GM12872 (cell line): ENCODE measurements around the gene GPR4.

Experiments
- TF ChIP-seq, protein P1 (sequence below): IDR thresholded peaks from 3 replicates; pipeline ENCODE4 v1.5.1; 2011; ENCODE audit warnings: low read depth, mild to moderate bottlenecking, low read length, moderate library complexity; ENCODE audit not compliant: insufficient read depth

Gene GPR4

DNA sequence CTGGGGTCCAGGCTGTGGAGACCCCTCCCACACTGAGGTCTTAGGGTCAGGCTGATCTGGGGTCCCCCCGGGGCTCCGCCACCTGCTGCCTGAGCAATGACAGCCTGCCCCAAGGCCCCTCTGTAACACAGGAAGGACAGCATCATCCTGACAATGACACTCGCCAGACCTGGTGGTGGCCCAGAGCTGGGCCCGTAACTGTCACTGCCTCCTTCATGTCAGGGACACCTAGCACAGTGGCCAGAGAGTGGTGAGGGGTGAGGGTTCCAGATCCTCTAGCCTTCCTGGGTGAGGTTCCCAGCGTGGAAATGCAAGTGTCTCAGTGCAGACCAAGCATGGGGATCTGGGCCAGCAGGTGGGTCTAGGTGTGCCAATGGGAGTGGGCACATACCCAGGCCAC lies 45.2 kb downstream of the GPR4 start:
- TF ChIP-seq, protein P1, sequence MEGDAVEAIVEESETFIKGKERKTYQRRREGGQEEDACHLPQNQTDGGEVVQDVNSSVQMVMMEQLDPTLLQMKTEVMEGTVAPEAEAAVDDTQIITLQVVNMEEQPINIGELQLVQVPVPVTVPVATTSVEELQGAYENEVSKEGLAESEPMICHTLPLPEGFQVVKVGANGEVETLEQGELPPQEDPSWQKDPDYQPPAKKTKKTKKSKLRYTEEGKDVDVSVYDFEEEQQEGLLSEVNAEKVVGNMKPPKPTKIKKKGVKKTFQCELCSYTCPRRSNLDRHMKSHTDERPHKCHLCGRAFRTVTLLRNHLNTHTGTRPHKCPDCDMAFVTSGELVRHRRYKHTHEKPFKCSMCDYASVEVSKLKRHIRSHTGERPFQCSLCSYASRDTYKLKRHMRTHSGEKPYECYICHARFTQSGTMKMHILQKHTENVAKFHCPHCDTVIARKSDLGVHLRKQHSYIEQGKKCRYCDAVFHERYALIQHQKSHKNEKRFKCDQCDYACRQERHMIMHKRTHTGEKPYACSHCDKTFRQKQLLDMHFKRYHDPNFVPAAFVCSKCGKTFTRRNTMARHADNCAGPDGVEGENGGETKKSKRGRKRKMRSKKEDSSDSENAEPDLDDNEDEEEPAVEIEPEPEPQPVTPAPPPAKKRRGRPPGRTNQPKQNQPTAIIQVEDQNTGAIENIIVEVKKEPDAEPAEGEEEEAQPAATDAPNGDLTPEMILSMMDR, result no peak

DNA sequence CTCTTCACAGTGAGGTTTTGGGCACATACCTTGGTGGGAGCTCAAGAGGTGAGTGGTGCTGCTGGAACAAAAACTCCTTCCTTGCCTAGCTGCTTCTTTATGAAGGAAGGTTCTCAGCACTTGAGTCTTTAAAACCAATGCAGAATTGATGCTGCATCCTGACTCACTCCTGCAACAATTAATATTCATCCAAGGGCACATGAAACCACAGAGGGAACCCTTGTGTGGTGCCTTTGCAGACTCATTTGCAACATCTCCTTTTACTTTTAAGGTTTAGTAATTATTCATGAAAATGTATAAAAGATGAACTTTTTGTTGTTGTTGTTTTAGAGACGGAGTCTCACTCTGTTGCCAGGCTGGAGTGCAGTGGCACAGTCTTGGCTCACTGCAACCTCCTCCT lies 47.5 kb downstream of the GPR4 start:
- TF ChIP-seq, protein P1, result no peak

DNA sequence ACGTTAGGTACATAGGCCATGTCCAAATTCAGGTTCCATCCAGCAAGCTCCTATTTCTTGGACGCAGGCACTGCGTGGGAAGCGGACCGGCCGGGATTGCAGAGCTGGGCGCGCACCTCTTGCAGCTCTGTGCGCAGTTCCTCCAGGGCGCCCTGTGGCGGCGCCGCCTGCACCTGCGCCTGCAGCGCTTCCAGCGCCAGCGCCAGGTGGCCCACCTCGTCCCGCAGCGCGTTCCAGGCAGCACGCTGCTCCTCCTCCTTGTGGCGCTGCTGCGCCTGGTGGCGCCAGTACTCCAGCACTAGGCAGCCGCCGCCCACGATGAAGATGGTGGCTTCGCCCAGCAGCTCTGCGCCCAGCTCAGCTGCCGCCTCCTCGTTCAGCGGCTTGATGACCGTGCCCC lies 48.5 kb downstream of the GPR4 start:
- TF ChIP-seq, protein P1, result no peak

DNA sequence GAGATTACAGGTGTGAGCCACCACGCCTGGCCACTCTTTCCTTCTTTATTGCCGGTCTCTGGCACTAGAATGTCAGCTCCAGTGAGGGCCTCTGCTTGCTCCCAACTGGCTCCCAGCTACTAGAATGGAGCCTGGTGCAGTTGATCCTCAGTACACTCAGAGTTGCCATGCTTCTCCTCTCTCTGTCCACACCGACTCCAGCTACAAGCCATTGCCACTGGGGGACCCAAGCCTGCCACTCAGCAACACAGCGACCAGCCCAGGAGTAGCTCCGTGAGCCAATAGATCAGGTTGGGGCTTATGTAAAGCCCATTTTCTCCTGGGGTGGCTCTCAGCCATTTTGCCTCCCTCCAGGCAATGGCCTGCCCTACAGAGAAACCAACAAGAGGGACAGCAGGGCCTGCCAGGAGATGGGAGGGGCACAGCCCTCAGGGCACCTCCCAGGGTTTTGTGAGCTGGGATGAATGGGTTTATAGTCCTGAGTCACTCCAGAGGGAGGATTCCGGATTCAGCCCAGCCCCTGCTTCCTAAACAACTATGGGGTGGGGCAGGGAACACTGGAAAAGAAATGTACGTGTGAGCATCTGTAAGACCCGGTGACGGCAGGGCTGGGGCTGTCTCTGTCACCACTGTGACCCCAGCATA lies 53.9 kb downstream of the GPR4 start:
- TF ChIP-seq, protein P1, result no peak

DNA sequence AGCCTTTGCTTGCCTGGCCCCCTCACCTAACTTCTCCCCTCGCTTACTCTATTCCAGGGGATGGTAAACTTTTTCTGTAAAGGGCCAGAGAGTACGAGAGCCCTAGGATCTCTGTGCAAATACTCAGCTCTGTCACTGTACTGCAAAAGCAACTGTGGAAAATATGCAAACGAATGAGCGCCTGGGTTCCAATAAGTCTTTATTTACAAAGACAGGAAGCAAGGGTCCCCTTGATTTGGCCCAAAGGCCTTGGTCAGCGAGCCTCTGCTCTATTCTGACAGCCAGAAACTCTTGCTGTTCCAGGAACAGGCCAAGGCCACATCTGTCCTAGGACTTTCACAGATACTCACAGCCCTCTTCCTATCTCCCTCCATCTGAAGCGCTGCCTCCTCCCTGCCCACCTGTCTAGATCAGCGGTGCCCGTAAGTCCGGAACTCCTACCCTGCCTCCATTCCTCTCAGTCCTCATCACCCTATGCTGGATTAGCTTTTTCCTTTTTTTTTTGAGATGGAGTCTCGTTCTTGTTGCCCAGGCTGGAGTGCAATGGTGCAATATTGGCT lies 54.7 kb downstream of the GPR4 start:
- TF ChIP-seq, protein P1, result no peak

DNA sequence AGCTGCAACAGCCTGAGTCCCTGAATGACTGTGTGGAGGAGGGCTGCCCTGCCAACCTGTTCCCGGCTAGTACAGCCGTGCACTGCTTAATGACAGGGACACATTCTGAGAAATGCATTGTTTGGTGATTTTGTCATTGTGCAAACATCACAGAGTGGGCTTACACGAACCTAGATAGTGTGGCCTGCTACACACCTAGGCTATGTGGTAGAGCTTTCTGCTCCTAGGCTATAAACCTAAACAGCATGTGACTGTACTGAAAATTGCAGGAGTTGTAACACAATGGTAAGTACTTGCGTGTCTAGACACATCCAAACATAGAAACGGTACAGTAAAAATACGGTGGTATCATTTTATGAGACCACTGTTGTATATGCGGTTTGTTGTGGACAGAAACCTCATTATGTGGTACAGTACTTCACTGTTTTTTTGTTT lies 59.8 kb downstream of the GPR4 start:
- TF ChIP-seq, protein P1, result no peak
